Measurements from ENCODE around the gene ITGA2. TPM values are rescaled to one million over a fixed set of nuclear protein-coding genes. Genes with fewer than 3 reads are reported as not detected.

Gene ITGA2
- total and polyA plus RNA-seq, 2 of the 8 experiments (the other 6 are each of a cell fraction or from before 2014, with no cell fraction given) = 1.4 to 7.7 TPM

DNA sequence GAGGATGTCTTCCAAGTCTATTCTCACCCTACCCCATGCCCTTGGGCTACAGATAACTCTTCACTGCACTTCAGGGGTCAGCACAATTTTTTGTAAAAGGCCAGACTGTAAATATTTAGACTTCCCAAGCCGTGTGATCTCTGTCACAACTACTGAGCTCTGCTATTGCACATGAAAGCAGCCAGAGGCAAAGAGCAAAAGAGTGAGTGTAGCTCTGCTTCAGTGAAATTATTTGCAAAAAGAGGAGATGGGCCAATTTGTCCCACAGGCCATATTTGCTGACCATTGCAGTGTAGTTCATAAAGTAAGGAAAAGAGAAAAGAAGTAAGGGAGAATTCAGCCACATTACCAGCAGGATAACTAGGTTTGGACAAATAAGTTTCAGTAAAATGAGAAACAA lies 127.4 kb downstream of the ITGA2 start (continued):
- TF ChIP-seq SAP30 (IDR thresholded peaks at IDR 0.05; ENCODE audit: insufficient read depth, insufficient replicate concordance, low read length) = no peak
- TF ChIP-seq TAF7 (optimal IDR thresholded peaks at IDR 0.05; ENCODE audit: borderline replicate concordance, low read depth, low read length) = no peak

All from H1 (cell line).